ENCODE measurements around the gene AHRR. TPM values are rescaled to one million over a fixed set of nuclear protein-coding genes. Genes with fewer than 3 reads are reported as not detected.

AHRR gene
- total RNA-seq, 2 donors from 2014 or later: 0.80 to 4.4 TPM

- Mint-ChIP-seq H3K4me3 (peak overlapping the region; percentile 97), H3K27me3 (peaks cover 20% of the 10 kb centered on the region), H3K4me1 (peaks cover 10% of the 10 kb centered on the region), H3K27ac (no peak overlapping the region), H3K36me3 (ENCODE audit: low read depth) (no peaks in the 10 kb centered on the region)
- DNase-seq: peak in 1 of 3 donors; percentile 21
- no peak for ATAC-seq
- H3K9me3 ChIP-seq (ENCODE audit: control insufficient read depth, low read length, poor library complexity, severe bottlenecking): no peaks in the 10 kb centered on the region
Observed at GRCh38 chr5:474840-475661, 153.5 kb downstream of the AHRR start.

- Mint-ChIP-seq H3K36me3 (ENCODE audit: low read depth) (no peaks in the 10 kb centered on the region), H3K27ac (no peak overlapping the region), H3K4me3 (peak overlapping the region; percentile 68), H3K4me1 (peaks cover 10% of the 10 kb centered on the region), H3K27me3 (peaks cover 25% of the 10 kb centered on the region)
- H3K9me3 ChIP-seq (ENCODE audit: control insufficient read depth, low read length, poor library complexity, severe bottlenecking): no peaks in the 10 kb centered on the region
- ATAC-seq: no peak
- DNase-seq: peak in 1 of 3 donors; percentile 7
Observed at GRCh38 chr5:475704-476101, 154.2 kb downstream of the AHRR start.

GRCh38 chr5:476102-476813 lies 154.7 kb downstream of the AHRR start:
- peak in 1 of 3 donors; percentile 7 for DNase-seq
- Mint-ChIP-seq H3K36me3 (ENCODE audit: low read depth) (no peaks in the 10 kb centered on the region), H3K27ac (no peak overlapping the region), H3K4me1 (peaks cover 10% of the 10 kb centered on the region), H3K4me3 (peak overlapping the region; percentile 3), H3K27me3 (peaks cover 27% of the 10 kb centered on the region)
- no peak for ATAC-seq
- H3K9me3 ChIP-seq (ENCODE audit: control insufficient read depth, low read length, poor library complexity, severe bottlenecking): no peaks in the 10 kb centered on the region

- no peak overlapping the region for H3K27ac Mint-ChIP-seq
Observed at GRCh38 chr5:476814-477175, 155.3 kb downstream of the AHRR start.

GRCh38 chr5:477247-477646 lies 155.7 kb downstream of the AHRR start:
- H3K27me3 Mint-ChIP-seq: peaks cover 30% of the 10 kb centered on the region
- H3K36me3 Mint-ChIP-seq (ENCODE audit: low read depth): no peaks in the 10 kb centered on the region
- H3K4me1 Mint-ChIP-seq: peaks cover 5% of the 10 kb centered on the region
- ATAC-seq (no peak), DNase-seq (no peak)
- H3K27ac Mint-ChIP-seq: no peak overlapping the region
- no peaks in the 10 kb centered on the region for H3K9me3 ChIP-seq (ENCODE audit: control insufficient read depth, low read length, poor library complexity, severe bottlenecking)
- H3K4me3 Mint-ChIP-seq: no peak overlapping the region

More at GRCh38 chr5:476814-477175, 155.3 kb downstream of the AHRR start:
- DNase-seq: no peak
- no peaks in the 10 kb centered on the region for H3K9me3 ChIP-seq (ENCODE audit: control insufficient read depth, low read length, poor library complexity, severe bottlenecking)
- Mint-ChIP-seq H3K36me3 (ENCODE audit: low read depth) (no peaks in the 10 kb centered on the region), H3K4me1 (peaks cover 8% of the 10 kb centered on the region), H3K27me3 (peaks cover 30% of the 10 kb centered on the region), H3K4me3 (peak overlapping the region; percentile 47)
- no peak for ATAC-seq

GRCh38 chr5:477871-478270 lies 156.4 kb downstream of the AHRR start:
- DNase-seq: no peak
- no peaks in the 10 kb centered on the region for H3K9me3 ChIP-seq (ENCODE audit: control insufficient read depth, low read length, poor library complexity, severe bottlenecking)
- H3K27ac Mint-ChIP-seq: no peak overlapping the region
- no peak for ATAC-seq
- peaks cover 30% of the 10 kb centered on the region for H3K27me3 Mint-ChIP-seq
- no peaks in the 10 kb centered on the region for H3K36me3 Mint-ChIP-seq (ENCODE audit: low read depth)
- H3K4me3 Mint-ChIP-seq: no peak overlapping the region
- peaks cover 5% of the 10 kb centered on the region for H3K4me1 Mint-ChIP-seq

GRCh38 chr5:478369-478981 lies 157.0 kb downstream of the AHRR start:
- no peak for ATAC-seq
- no peaks in the 10 kb centered on the region for H3K9me3 ChIP-seq (ENCODE audit: control insufficient read depth, low read length, poor library complexity, severe bottlenecking)
- Mint-ChIP-seq H3K4me1 (peaks cover 5% of the 10 kb centered on the region), H3K36me3 (ENCODE audit: low read depth) (no peaks in the 10 kb centered on the region), H3K4me3 (no peak overlapping the region), H3K27me3 (peaks cover 30% of the 10 kb centered on the region), H3K27ac (no peak overlapping the region)
- no peak for DNase-seq

- Mint-ChIP-seq H3K4me1 (peaks cover 2% of the 10 kb centered on the region), H3K27me3 (peaks cover 30% of the 10 kb centered on the region), H3K27ac (no peak overlapping the region), H3K36me3 (ENCODE audit: low read depth) (no peaks in the 10 kb centered on the region), H3K4me3 (no peak overlapping the region)
- DNase-seq (no peak), ATAC-seq (no peak)
- no peaks in the 10 kb centered on the region for H3K9me3 ChIP-seq (ENCODE audit: control insufficient read depth, low read length, poor library complexity, severe bottlenecking)
Observed at GRCh38 chr5:478982-479535, 157.5 kb downstream of the AHRR start.

- DNase-seq: no peak
- Mint-ChIP-seq H3K4me1 (peaks cover 1% of the 10 kb centered on the region), H3K27ac (no peak overlapping the region), H3K36me3 (ENCODE audit: low read depth) (no peaks in the 10 kb centered on the region), H3K27me3 (peaks cover 30% of the 10 kb centered on the region), H3K4me3 (no peak overlapping the region)
- no peak for ATAC-seq
- no peaks in the 10 kb centered on the region for H3K9me3 ChIP-seq (ENCODE audit: control insufficient read depth, low read length, poor library complexity, severe bottlenecking)
Observed at GRCh38 chr5:479566-480319, 158.2 kb downstream of the AHRR start.

- no peaks in the 10 kb centered on the region for H3K36me3 Mint-ChIP-seq (ENCODE audit: low read depth)
- no peak overlapping the region for H3K27ac Mint-ChIP-seq
- no peak for DNase-seq
- no peaks in the 10 kb centered on the region for H3K9me3 ChIP-seq (ENCODE audit: control insufficient read depth, low read length, poor library complexity, severe bottlenecking)
- no peak for ATAC-seq
- H3K4me3 Mint-ChIP-seq: no peak overlapping the region
- H3K27me3 Mint-ChIP-seq: peaks cover 24% of the 10 kb centered on the region
- no peaks in the 10 kb centered on the region for H3K4me1 Mint-ChIP-seq
Observed at GRCh38 chr5:481347-481746, 159.8 kb downstream of the AHRR start.

- H3K4me1 Mint-ChIP-seq: no peaks in the 10 kb centered on the region
- H3K4me3 Mint-ChIP-seq: no peak overlapping the region
- H3K27ac Mint-ChIP-seq: no peak overlapping the region
- DNase-seq (no peak), ATAC-seq (no peak)
- peaks cover 21% of the 10 kb centered on the region for H3K27me3 Mint-ChIP-seq
- no peaks in the 10 kb centered on the region for H3K9me3 ChIP-seq (ENCODE audit: control insufficient read depth, low read length, poor library complexity, severe bottlenecking)
- no peaks in the 10 kb centered on the region for H3K36me3 Mint-ChIP-seq (ENCODE audit: low read depth)
Observed at GRCh38 chr5:482021-482420, 160.5 kb downstream of the AHRR start.

- H3K36me3 Mint-ChIP-seq (ENCODE audit: low read depth): no peaks in the 10 kb centered on the region
- H3K27ac Mint-ChIP-seq: no peak overlapping the region
- no peak overlapping the region for H3K4me3 Mint-ChIP-seq
- DNase-seq (no peak), ATAC-seq (no peak)
- H3K4me1 Mint-ChIP-seq: no peaks in the 10 kb centered on the region
- no peaks in the 10 kb centered on the region for H3K9me3 ChIP-seq (ENCODE audit: control insufficient read depth, low read length, poor library complexity, severe bottlenecking)
- peaks cover 16% of the 10 kb centered on the region for H3K27me3 Mint-ChIP-seq
Observed at GRCh38 chr5:482506-482905, 161.0 kb downstream of the AHRR start.

- H3K27me3 Mint-ChIP-seq: peaks cover 12% of the 10 kb centered on the region
- ATAC-seq (no peak), DNase-seq (no peak)
- no peaks in the 10 kb centered on the region for H3K9me3 ChIP-seq (ENCODE audit: control insufficient read depth, low read length, poor library complexity, severe bottlenecking)
- no peak overlapping the region for H3K4me3 Mint-ChIP-seq
- no peak overlapping the region for H3K27ac Mint-ChIP-seq
- H3K36me3 Mint-ChIP-seq (ENCODE audit: low read depth): no peaks in the 10 kb centered on the region
- H3K4me1 Mint-ChIP-seq: no peaks in the 10 kb centered on the region
Observed at GRCh38 chr5:483011-483410, 161.5 kb downstream of the AHRR start.

Measured in T-helper 17 cell (primary cell).